H1 (cell line): ENCODE data around the gene ZNF77. TPM values are rescaled to one million over a fixed set of nuclear protein-coding genes. Genes with fewer than 3 reads are reported as not detected.

Experiments
- CTCF ChIA-PET: fragments of 300-600 bp; sonication (Branson Sonifier 250); formaldehyde crosslinking; loops from one replicate; lab custom pipeline; 2021; ENCODE audit not compliant: partially characterized antibody; lab: Charles Lee
- POLR2A ChIA-PET: fragments of 300-600 bp; sonication (Branson Sonifier 250); formaldehyde crosslinking; loops from one replicate; lab custom pipeline; 2021; ENCODE audit warnings: inconsistent platforms; ENCODE audit not compliant: partially characterized antibody; lab: Charles Lee
- DNase-seq, 2 experiments: peaks; one replicate each; pipeline versions ENCODE4 v3.0.0 to v3.0.0-alpha.2; 2010 to 2022; ENCODE audit warnings: low spot score in 2 of 2, low read depth in 1 of 2, mixed read lengths in 1 of 2
- FAIRE-seq: peaks from 2 replicates; lab custom pipeline; 2011; peaks lifted over from hg19 to GRCh38; lab: Jason Lieb, UNC
- H2AFZ ChIP-seq: 2 replicates; pipeline ENCODE4 v1.8.1; 2012; ENCODE audit warnings: low read length, inconsistent platforms
- H2AK5ac ChIP-seq: 2 replicates; pipeline ENCODE4 v1.6.1; 2013; ENCODE audit warnings: low read depth, low read length
- H2BK120ac ChIP-seq: replicated peaks from 2 replicates; pipeline ENCODE3; 2013; ENCODE audit warnings: low read depth, low read length, inconsistent platforms
- H2BK12ac ChIP-seq: 2 replicates; pipeline ENCODE4 v1.6.1; 2013; ENCODE audit warnings: low read depth, low read length
- H2BK15ac ChIP-seq: 2 replicates; pipeline ENCODE4 v1.6.1; 2013; ENCODE audit warnings: low read length
- H2BK20ac ChIP-seq: 2 replicates; pipeline ENCODE4 v1.6.1; 2013; ENCODE audit warnings: low read length
- H2BK5ac ChIP-seq: 2 replicates; pipeline ENCODE4 v1.6.1; 2013; ENCODE audit warnings: low read depth, low read length
- H3K14ac ChIP-seq: 2 replicates; pipeline ENCODE4 v1.6.1; 2013; ENCODE audit warnings: inconsistent platforms; ENCODE audit not compliant: insufficient read length
- H3K18ac ChIP-seq: 2 replicates; pipeline ENCODE4 v1.6.1; 2013; ENCODE audit warnings: low read length; ENCODE audit errors: extremely low read depth
- H3K23ac ChIP-seq: 2 replicates; pipeline ENCODE4 v1.6.1; 2013; ENCODE audit warnings: inconsistent platforms; ENCODE audit not compliant: insufficient read length
- H3K23me2 ChIP-seq: 2 replicates; pipeline ENCODE4 v1.6.1; 2013; ENCODE audit warnings: low read depth, low read length
- H3K27ac ChIP-seq: 2 replicates; pipeline ENCODE4 v1.6.1; 2011; ENCODE audit warnings: low read depth, low read length, inconsistent platforms
- H3K27me3 ChIP-seq, 4 experiments: replicated peaks in 1 of 4; 1 replicate in 1 of 4; 2 replicates in 3 of 4; pipeline versions ENCODE4 v1.6.1 to v1.8.1; 2011 to 2013; ENCODE audit warnings: low read length in 3 of 4, mild to moderate bottlenecking in 3 of 4, inconsistent platforms in 2 of 4, mixed read lengths in 2 of 4, moderate library complexity in 1 of 4; ENCODE audit not compliant: control insufficient read depth in 3 of 4, insufficient read depth in 3 of 4; ENCODE audit errors: extremely low read depth in 1 of 4
- H3K36me3 ChIP-seq, 4 experiments: 2 replicates each; pipeline versions ENCODE4 v1.6.1 to v1.8.1; 2011 to 2013; ENCODE audit warnings: mild to moderate bottlenecking in 4 of 4, low read length in 3 of 4, moderate library complexity in 2 of 4, control low read depth in 1 of 4, inconsistent platforms in 1 of 4; ENCODE audit not compliant: insufficient read depth in 4 of 4, control insufficient read depth in 2 of 4
- H3K4ac ChIP-seq: replicated peaks from 2 replicates; pipeline ENCODE3; 2013; ENCODE audit warnings: low read length, low read depth, mixed read lengths, inconsistent platforms; ENCODE audit not compliant: insufficient read length
- H3K4me1 ChIP-seq, 4 experiments: replicated peaks in 1 of 4; 1 replicate in 1 of 4; 2 replicates in 3 of 4; pipeline versions ENCODE4 v1.6.1 to v1.8.1; 2011 to 2013; ENCODE audit warnings: low read length in 3 of 4, inconsistent platforms in 2 of 4, mixed read lengths in 1 of 4; ENCODE audit not compliant: insufficient read depth in 4 of 4, control insufficient read depth in 3 of 4
- H3K4me2 ChIP-seq, 2 experiments: 2 replicates each; pipeline versions ENCODE4 v1.6.1 to v1.8.1; 2011 to 2013; ENCODE audit warnings: low read depth in 2 of 2, low read length in 2 of 2, control low read depth in 1 of 2, inconsistent platforms in 1 of 2, mild to moderate bottlenecking in 1 of 2; ENCODE audit not compliant: insufficient read depth in 1 of 2
- H3K4me3 ChIP-seq, 4 experiments: fragments of 200-600, 300-600 bp in 1 of 4; sonication (generic), shearing (Covaris generic), sonication (Bioruptor Twin) in 1 of 4; 2 replicates each; pipeline versions ENCODE4 v1.5.1 to v1.8.1; 2011 to 2016; ENCODE audit warnings: low read length in 4 of 4, low read depth in 3 of 4, control low read depth in 2 of 4, inconsistent platforms in 2 of 4, mild to moderate bottlenecking in 2 of 4, mixed read lengths in 1 of 4, moderate library complexity in 1 of 4; ENCODE audit not compliant: insufficient read depth in 2 of 4; ENCODE audit errors: extremely low read depth in 1 of 4
- H3K56ac ChIP-seq: replicated peaks from 2 replicates; pipeline ENCODE3; 2013; ENCODE audit warnings: low read depth, mild to moderate bottlenecking, mixed read lengths, low read length, inconsistent platforms; ENCODE audit not compliant: insufficient read length
- H3K79me1 ChIP-seq: 2 replicates; pipeline ENCODE4 v1.6.1; 2013; ENCODE audit warnings: low read depth, low read length, control low read depth
- H3K79me2 ChIP-seq, 2 experiments: 2 replicates each; pipeline versions ENCODE4 v1.6.1 to v1.8.1; 2012 to 2013; ENCODE audit warnings: low read length in 2 of 2, mild to moderate bottlenecking in 2 of 2, inconsistent platforms in 1 of 2; ENCODE audit not compliant: insufficient read depth in 2 of 2, control insufficient read depth in 1 of 2
- H3K9ac ChIP-seq, 4 experiments: replicated peaks in 1 of 4; 1 replicate in 1 of 4; 2 replicates in 3 of 4; pipeline versions ENCODE4 v1.6.1 to v1.8.1; 2011 to 2013; ENCODE audit warnings: low read depth in 3 of 4, low read length in 3 of 4, control low read depth in 2 of 4, mild to moderate bottlenecking in 2 of 4, moderate library complexity in 2 of 4, inconsistent platforms in 1 of 4; ENCODE audit errors: extremely low read depth in 1 of 4
- H3K9me3 ChIP-seq, 2 experiments: 2 replicates each; pipeline versions ENCODE4 v1.6.1 to v1.8.1; 2012 to 2013; ENCODE audit warnings: mild to moderate bottlenecking in 2 of 2, moderate library complexity in 2 of 2, control low read depth in 1 of 2, inconsistent platforms in 1 of 2, low read depth in 1 of 2, low read length in 1 of 2, mixed read lengths in 1 of 2; ENCODE audit not compliant: insufficient read depth in 2 of 2
- H4K20me1 ChIP-seq, 2 experiments: replicated peaks in 1 of 2; 2 replicates each; pipeline versions ENCODE3 to v1.8.1; 2011 to 2013; ENCODE audit warnings: inconsistent platforms in 2 of 2, low read length in 2 of 2, mild to moderate bottlenecking in 1 of 2; ENCODE audit not compliant: insufficient read depth in 2 of 2, control insufficient read depth in 1 of 2
- H4K5ac ChIP-seq: 2 replicates; pipeline ENCODE4 v1.6.1; 2013; ENCODE audit warnings: low read length, low read depth, mixed read lengths, inconsistent platforms; ENCODE audit not compliant: insufficient read length
- H4K8ac ChIP-seq: 2 replicates; pipeline ENCODE4 v1.8.0; 2013; ENCODE audit warnings: mild to moderate bottlenecking, moderate library complexity, low read length, inconsistent platforms; ENCODE audit not compliant: insufficient read depth; ENCODE audit errors: extremely low read depth
- H4K91ac ChIP-seq: replicated peaks from 2 replicates; pipeline ENCODE3; 2013; ENCODE audit warnings: low read length, mixed read lengths, inconsistent platforms; ENCODE audit not compliant: insufficient read length
- EGR1 ChIP-seq: IDR thresholded peaks from 2 replicates; pipeline ENCODE4 v1.6.1; 2011; ENCODE audit warnings: low read depth, low read length, borderline replicate concordance
- EP300 ChIP-seq, 2 experiments: IDR thresholded peaks; 1 replicate in 1 of 2; 2 replicates in 1 of 2; pipeline ENCODE4 v1.6.1; 2011 to 2012; ENCODE audit warnings: low read depth in 2 of 2, low read length in 2 of 2, mild to moderate bottlenecking in 2 of 2, borderline replicate concordance in 1 of 2, inconsistent platforms in 1 of 2, moderate library complexity in 1 of 2
- HDAC2 ChIP-seq, 2 experiments: fragments of 300-600 bp in 1 of 2; sonication (generic) in 1 of 2; IDR thresholded peaks; 2 replicates each; pipeline ENCODE4 v1.6.1; 2011 to 2012; ENCODE audit warnings: low read depth in 2 of 2, low read length in 2 of 2, mild to moderate bottlenecking in 2 of 2, moderate library complexity in 2 of 2, borderline replicate concordance in 1 of 2, inconsistent platforms in 1 of 2
- KDM1A ChIP-seq: fragments of 200-600, 300-600 bp; sonication (generic); IDR thresholded peaks from 2 replicates; pipeline ENCODE4 v1.7.1; 2016; ENCODE audit warnings: mild to moderate bottlenecking, low read length, borderline replicate concordance
- KDM4A ChIP-seq: IDR thresholded peaks from one replicate; pipeline ENCODE4 v1.7.1; 2012; ENCODE audit warnings: low read depth, mild to moderate bottlenecking, moderate library complexity, low read length, inconsistent platforms; ENCODE audit not compliant: severe bottlenecking
- RXRA ChIP-seq: IDR thresholded peaks from 2 replicates; pipeline ENCODE4 v1.6.1; 2011; ENCODE audit warnings: low read depth, mild to moderate bottlenecking, low read length, moderate library complexity; ENCODE audit not compliant: insufficient read depth
- SP4 ChIP-seq: IDR thresholded peaks from 2 replicates; pipeline ENCODE4 v1.6.1; 2012; ENCODE audit warnings: low read length, inconsistent platforms
- SRF ChIP-seq: IDR thresholded peaks from 2 replicates; pipeline ENCODE4 v1.6.1; 2011; ENCODE audit warnings: mild to moderate bottlenecking, low read depth, low read length, moderate library complexity
- TCF12 ChIP-seq: IDR thresholded peaks from 2 replicates; pipeline ENCODE4 v1.6.1; 2011; ENCODE audit warnings: low read depth, mild to moderate bottlenecking, low read length
- YY1 ChIP-seq: IDR thresholded peaks from 2 replicates; pipeline ENCODE4 v1.6.1; 2011; ENCODE audit warnings: low read depth, mild to moderate bottlenecking, low read length
- whole genome bisulfite sequencing, 2 experiments: shearing (Covaris generic) in 1 of 2; methylation state at CpG; one replicate each; pipeline versions ENCODE4 v1.1.6 to v1.1.7; 2013 to 2015; ENCODE audit warnings: low lambda C conversion rate in 2 of 2, mixed read lengths in 2 of 2, inconsistent platforms in 1 of 2, low coverage in 1 of 2, missing lambda C conversion rate in 1 of 2; ENCODE audit not compliant: insufficient replicate concordance in 2 of 2, insufficient coverage in 1 of 2, insufficient read length in 1 of 2; ENCODE audit errors: extremely low coverage in 1 of 2, missing lambda C conversion rate in 1 of 2; 5-methylcytosine and 5-hydroxymethylcytosine counted together
- polyA plus RNA-seq, 7 experiments: library from polyadenylated mRNA; depleted of rRNA in 3 of 7; stranded (reverse) in 5 of 7; unstranded in 2 of 7; fragments of >200 nt in 5 of 7; fragments of 200-250 nt in 2 of 7; gene quantifications; 1 replicate in 5 of 7; 2 replicates in 1 of 7; 4 replicates in 1 of 7; pipeline versions ENCODE4 v1.2.1 to v1.2.3, GENCODE V29; 2011 to 2013; ENCODE audit warnings: missing spikeins in 2 of 7, mixed read lengths in 2 of 7
- total RNA-seq: library from RNA; stranded (reverse); fragmentation: NEBNext Ultra II Directional; extraction: Animal tissue kit (Norgen Biotek cat#: 25700); gene quantifications from 2 replicates; pipeline ENCODE4 v1.2.1, GENCODE V29; 2021

ZNF77 gene
- total and polyA plus RNA-seq, 2 of the 8 experiments (the other 6 are each of a cell fraction or from before 2014, with no cell fraction given): 2.9 to 4.7 TPM

DNA sequence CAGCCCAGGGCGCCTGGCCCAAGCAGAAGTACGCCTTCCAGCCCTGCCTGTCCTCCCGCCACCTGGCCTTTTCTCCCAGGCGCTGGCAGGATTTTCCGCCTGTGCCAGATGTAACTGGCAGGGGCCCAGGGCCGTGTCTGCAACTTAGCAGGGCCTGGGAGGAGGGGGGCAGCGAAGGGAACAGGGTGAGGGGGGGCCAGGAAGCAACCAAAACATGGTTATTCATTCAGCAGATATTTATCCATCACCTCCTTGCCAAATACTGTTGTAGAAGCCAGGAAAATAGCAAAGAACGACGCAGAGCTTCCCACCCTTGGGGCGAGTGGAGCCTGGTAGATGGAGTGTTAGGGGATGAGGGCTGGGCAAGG lies 38.2 kb upstream of the ZNF77 start:
- H3K36me3 ChIP-seq: no peaks in the 10 kb centered on the region
- no peaks in the 10 kb centered on the region for H3K79me1 ChIP-seq
- peak overlapping the region; percentile 3 for H4K91ac ChIP-seq
- H3K4me3 ChIP-seq: no peak overlapping the region
- no peak overlapping the region for H4K5ac ChIP-seq
- no peak overlapping the region for H3K14ac ChIP-seq
- no peak overlapping the region for H2AFZ ChIP-seq
- H4K20me1 ChIP-seq: no peaks in the 10 kb centered on the region
- FAIRE-seq: no peak
- peak overlapping the region; percentile 18 to 53; a peak in 2 of 4 replicates for H3K4me2 ChIP-seq
- peaks cover 0 to 5% (median 3%) of the 10 kb centered on the region in 4 experiments; a peak in 2 of 7 replicates for H3K27me3 ChIP-seq
- H3K79me2 ChIP-seq: no peaks in the 10 kb centered on the region
- no peak overlapping the region for H4K8ac ChIP-seq
- no peak overlapping the region for H3K23ac ChIP-seq
- no peak overlapping the region for H3K27ac ChIP-seq
- no peak overlapping the region for H2BK120ac ChIP-seq
- no peak overlapping the region for H3K56ac ChIP-seq
- H2BK5ac ChIP-seq: peak overlapping the region; percentile 82; the same call in 1 of the 2 replicates
- H3K4ac ChIP-seq: no peak overlapping the region
- no peak overlapping the region; the same call in 1 of the 2 replicates for H2AK5ac ChIP-seq
- TF ChIP-seq YY1 (no peak), SP4 (no peak), RXRA (no peak), TCF12 (no peak), EGR1 (no peak), SRF (no peak), HDAC2 (IDR thresholded peaks at IDR 0.05; ENCODE audit: borderline replicate concordance in 1 of 2, low read depth in 2 of 2, low read length in 2 of 2) (no peak), KDM1A (no peak), KDM4A (no peak), EP300 (IDR thresholded peaks at IDR 0.05; ENCODE audit: borderline replicate concordance in 1 of 2, low read depth in 2 of 2, low read length in 2 of 2) (no peak)
- H3K23me2 ChIP-seq: peaks cover 2% of the 10 kb centered on the region; the same call in 1 of the 2 replicates
- H3K9me3 ChIP-seq: no peaks in the 10 kb centered on the region
- no peak for DNase-seq
- ChIA-PET POLR2A (interaction anchor here (0.8 to 2.0 kb wide), 3 partner anchors 9 to 44 kb away, joined by 3 to 4 read pairs (median 3); no protein-coding TSS in a partner anchor), CTCF (interaction anchor here (0.8 to 1.6 kb wide), 3 partner anchors 53 to 144 kb away, joined by 3 to 5 read pairs (median 3); no protein-coding TSS in a partner anchor)
- peaks cover 3 to 30% (median 23%) of the 10 kb centered on the region in 4 experiments for H3K4me1 ChIP-seq
- H2BK12ac ChIP-seq: peak overlapping the region; percentile 98
- 0 out of 2 replicates have a peak overlapping the region, but pooled peaks have one; percentile 19 for H2BK15ac ChIP-seq
- 38% methylated on average over 10 of the region's 10 CpGs; no CpG with 5 or more reads in 1 of the 2 experiments for WGBS, 2 experiments
- H3K9ac ChIP-seq: no peak overlapping the region
- H2BK20ac ChIP-seq: no peak overlapping the region
- H3K18ac ChIP-seq: peak overlapping the region; percentile 83; the same call in 1 of the 2 replicates
